HG02571 (cell line): ENCODE data around the gene SERPINA5.

ENCODE experiments used
- ATAC-seq: cut with Tn5 transposase; IDR thresholded peaks from one replicate; pipeline ENCODE4 v1.9.1; 2021; ENCODE audit warnings: mild to moderate bottlenecking, moderate library complexity; ENCODE audit not compliant: unreplicated experiment

Gene SERPINA5

DNA sequence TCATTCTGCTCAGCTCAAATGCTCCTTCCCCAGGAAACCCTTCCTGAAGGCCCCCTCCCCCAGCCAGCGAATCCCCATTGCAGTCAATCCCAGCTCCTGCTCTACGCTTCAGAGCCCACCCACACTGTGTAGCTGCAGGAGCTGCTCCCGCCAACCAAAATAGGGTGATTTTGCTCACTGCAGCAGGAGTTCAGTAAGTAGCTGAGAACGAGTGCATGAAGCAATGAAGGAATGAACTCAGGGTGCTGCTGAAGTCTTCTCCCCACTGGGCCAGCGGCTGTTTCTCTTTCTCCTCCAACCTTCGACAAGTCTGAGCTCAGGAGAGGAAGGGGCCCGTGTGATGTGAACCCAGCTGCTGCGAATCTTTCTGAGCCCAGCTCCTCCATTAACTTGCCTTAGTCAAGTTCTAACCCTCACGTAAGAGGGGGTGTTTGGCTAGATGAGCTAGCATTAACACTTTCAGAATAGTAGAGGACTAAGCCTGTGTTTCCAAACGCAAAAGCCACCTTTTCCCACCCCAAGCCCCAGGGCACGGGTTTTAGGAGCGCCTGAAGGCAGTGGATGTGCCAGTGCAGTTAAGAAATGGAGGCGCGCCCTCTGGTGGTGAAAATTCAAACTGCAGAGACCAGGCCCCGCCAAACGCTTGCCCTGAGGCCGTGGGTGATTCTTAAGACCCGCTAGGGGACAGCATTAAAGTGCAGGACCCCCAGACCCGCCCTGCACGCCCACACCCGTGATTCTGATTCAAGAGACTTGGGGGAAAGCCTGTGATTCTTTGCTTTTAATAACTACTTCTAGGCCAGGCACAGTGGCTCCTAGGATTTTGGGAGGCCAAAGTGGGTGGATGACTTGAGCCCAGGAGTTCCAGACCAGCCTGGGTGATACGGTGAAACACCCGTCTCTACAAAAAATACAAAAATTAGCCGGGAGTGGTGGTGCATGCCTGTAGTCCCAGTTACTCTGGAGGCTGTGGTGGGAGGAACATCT lies 31.9 kb upstream of the SERPINA5 start:
- ATAC-seq, result no peak

DNA sequence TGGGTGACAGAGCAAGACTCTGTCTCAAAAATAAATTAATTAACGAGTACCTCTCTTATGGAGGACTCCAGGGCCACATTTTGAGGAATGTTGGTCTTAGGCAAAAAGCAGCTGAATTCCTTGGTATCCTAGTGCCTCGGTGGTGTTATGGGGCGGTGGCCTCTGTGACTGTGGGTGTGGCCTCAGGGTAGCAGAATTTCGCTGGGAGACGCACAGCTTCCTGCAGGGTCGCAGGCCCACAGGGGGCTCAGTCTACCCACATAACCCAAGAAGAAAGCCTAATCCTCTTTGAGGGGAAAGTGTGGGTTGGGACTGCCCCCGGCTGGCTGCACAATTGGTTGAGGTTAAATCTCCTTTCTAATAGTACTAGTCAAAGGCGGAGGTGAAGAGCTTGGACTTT lies 31.2 kb upstream of the SERPINA5 start:
- no peak for ATAC-seq

- ATAC-seq, result no peak
These were observed 25.2 kb upstream of the SERPINA5 start for GRCh38 chr14:94555991-94556390.

- no peak for ATAC-seq
These were observed 23.9 kb upstream of the SERPINA5 start for GRCh38 chr14:94557327-94557726.

DNA sequence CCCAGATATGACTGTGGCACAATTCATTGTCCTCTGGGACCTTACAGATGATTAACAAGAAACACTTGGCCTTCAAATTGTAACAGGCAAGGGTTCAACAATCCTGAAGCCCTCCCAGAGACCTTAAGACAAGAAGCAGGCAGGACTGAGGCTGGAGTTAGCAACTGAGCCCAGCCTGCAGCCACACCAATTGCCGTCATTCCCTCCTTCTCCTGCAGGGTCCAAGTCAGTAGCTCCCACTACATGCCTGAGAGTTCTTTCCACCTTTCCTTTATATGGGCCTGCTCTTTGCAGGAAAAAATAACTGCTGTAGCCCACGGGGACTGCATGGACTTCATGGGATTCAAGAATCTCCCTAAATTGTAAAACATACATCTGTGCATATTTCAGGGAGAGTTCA lies 22.4 kb upstream of the SERPINA5 start:
- no peak for ATAC-seq

DNA sequence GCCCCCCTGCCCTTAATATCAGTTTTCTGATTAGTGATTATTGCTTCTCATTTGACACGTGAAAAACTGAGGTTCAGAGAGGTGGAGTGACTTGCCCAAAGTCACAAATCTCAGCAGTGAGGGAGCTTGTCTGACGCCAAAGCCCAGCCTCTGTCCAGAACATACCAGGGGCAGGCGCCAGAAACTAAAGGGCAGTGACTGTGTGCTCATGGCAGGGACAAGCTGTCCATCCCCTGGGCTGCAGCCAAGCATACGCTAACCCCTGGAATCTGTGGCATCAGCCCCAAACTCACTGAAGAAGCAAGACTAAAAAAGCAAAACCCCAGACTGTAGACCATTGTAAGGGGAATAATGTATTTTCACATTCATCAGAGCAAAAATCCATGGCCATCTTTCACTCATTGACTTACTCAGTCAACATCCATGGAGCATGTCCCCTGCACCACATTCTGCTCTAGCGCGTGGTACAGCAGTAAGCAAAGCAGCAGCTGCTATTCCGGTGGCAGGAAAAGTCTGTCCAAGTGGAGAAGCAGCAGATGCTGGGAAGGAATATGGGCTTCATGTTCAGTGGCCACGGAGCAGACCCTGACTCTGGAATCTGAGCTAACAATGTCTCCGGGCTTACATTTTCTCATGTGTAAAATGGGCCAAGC lies 21.5 kb upstream of the SERPINA5 start:
- no peak for ATAC-seq

DNA sequence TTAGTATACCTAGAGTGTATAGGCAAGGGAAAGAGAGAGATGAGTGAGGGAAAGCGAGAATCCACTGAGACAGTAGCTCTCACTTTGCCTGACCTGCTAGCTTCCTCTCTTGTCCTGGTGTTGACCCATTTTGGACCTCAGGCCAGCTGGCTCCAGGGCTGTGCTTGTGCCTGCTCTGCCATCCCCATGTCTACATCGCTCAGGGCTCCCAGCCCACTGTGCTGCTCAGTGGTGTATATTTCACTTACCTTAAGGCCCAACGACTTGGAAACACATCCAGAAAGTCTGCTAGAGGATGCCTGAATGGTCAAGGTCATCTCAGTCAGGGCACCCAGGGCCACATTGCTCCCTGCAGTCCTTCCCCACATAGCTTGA lies 20.9 kb upstream of the SERPINA5 start:
- no peak for ATAC-seq

- no peak for ATAC-seq
These were observed 20.2 kb upstream of the SERPINA5 start, which contains the start of gene SERPINA4 for GRCh38 chr14:94560751-94561655. TSS of gene SERPINA4 (plus strand) at chr14:94561442. CDS start at chr14:94563483, 2,041 bp downstream.

DNA sequence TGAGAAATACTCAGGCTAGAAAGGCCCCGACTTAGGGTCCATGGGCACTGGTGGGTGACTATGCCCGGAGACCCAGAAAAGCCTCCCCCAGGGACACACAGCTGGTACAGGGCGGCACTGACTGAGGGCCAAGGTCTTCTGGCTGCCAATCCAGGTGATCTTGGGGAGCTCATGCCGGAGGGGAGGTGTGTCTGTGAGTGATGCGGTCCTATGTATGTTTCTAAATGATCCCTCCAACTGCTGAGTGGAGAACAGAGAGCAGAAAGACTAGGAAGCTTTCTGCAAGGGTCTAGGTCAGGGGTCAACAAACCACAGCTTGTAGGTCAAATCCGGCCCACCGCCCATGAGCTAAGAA lies 19.6 kb upstream of the SERPINA5 start:
- no peak for ATAC-seq

- no peak for ATAC-seq
These were observed 19.2 kb upstream of the SERPINA5 start for GRCh38 chr14:94562022-94562421.

DNA sequence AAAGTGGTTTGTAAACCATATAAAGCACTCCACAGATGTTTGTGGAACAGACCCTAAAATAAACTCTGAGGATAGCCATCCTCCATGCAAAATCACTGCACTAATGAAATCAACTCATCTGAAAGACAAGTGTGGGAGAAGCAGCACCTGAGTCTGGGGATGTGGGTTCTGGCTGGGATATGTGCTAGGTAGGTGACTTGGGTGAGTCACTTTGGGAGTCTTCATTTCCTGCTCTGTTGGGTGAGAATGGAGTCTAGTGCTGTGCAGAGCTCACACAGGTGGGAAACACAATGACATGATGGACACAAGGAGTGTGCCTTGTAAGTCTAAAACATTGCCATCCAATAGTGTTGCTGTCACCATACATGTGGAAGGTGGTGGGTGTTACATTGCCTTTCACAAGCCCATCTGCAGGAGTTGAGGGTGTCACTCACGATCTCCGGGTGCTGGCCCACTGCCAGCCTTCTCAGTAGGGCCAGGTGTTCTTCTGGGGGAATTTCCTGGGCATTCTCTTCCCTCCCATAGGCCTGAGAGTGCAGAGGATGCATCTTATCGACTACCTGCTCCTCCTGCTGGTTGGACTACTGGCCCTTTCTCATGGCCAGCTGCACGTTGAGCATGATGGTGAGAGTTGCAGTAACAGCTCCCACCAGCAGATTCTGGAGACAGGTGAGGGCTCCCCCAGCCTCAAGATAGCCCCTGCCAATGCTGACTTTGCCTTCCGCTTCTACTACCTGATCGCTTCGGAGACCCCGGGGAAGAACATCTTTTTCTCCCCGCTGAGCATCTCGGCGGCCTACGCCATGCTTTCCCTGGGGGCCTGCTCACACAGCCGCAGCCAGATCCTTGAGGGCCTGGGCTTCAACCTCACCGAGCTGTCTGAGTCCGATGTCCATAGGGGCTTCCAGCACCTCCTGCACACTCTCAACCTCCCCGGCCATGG lies 18.0 kb upstream of the SERPINA5 start:
- ATAC-seq, result no peak

DNA sequence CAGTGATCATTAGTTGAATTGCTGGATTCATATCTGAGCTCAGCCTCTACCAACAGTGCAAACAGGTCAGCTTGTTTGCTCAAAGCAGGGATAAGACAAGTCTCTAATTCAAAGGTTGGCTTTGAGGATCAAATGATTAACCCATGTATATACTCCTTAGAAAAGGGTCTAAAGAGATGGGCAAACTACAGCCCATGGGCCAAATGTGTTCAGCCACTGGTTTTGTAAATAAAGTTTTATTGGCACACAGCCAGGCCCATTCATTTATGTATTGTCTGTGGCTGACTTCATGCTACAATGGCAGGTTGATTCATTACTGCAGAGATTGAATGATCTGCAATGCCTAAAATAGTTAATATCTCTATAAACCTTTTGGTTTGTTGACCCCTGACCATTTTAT lies 16.8 kb upstream of the SERPINA5 start:
- ATAC-seq, result no peak

DNA sequence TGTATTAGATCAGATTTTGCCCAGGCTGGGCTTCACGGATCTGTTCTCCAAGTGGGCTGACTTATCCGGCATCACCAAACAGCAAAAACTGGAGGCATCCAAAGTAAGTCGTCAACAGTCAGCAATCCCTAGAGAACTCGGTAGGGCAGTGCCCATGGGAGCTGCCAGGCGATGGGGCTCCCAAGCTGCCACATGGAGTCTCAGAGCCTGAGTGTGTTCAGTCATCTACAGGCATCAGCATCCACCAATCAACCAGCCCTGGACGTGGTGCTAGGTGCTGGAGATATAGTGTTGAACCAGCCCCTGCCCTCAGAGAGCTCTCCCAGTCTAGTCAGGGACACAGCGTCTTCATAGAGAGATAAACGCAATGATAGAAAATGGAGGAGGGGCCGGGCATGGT lies 13.0 kb upstream of the SERPINA5 start:
- ATAC-seq, result no peak

GRCh38 chr14:94569381-94570001 lies 11.7 kb upstream of the SERPINA5 start:
- no peak for ATAC-seq

DNA sequence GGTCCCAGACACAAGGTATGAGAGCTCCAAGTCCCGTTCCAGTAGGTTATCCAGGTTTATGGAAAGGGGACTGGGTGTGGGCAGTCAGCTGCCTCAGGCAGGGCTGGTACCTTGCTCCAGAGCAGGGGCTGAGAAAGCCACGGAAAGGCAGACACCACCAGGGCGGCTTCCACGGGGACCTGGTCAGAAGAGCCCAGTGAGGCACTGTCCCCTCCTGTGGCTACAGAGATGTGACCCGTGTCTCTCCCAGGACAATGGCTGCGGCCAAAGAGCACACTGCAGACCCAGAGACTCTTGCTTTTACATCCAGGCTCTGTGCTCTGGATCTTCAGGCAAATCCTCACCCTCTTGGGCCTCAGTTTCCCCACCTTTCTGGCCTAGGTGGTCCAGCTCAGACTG lies 11.2 kb upstream of the SERPINA5 start:
- ATAC-seq, result no peak

- no peak for ATAC-seq
These were observed 10.8 kb upstream of the SERPINA5 start for GRCh38 chr14:94570440-94570839.

DNA sequence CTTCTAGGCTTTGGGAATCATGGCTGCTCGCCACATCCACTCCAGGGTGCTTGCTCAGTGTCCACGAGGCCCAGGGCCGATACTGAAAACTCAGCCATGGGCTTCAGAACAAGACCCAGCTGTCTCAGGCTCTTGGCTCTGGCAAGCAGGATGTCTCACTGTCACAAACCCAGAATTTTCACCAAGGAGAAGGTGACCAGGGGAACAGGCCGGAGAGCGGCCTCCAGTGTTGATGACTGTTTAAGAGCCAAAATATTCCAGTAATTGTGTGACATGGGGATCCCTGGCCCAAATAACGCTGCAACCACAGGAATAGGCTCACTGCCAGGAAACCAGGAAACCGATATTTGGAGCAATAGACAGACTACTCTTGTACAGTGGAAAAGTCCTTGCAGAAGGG lies 9.8 kb upstream of the SERPINA5 start:
- no peak for ATAC-seq

DNA sequence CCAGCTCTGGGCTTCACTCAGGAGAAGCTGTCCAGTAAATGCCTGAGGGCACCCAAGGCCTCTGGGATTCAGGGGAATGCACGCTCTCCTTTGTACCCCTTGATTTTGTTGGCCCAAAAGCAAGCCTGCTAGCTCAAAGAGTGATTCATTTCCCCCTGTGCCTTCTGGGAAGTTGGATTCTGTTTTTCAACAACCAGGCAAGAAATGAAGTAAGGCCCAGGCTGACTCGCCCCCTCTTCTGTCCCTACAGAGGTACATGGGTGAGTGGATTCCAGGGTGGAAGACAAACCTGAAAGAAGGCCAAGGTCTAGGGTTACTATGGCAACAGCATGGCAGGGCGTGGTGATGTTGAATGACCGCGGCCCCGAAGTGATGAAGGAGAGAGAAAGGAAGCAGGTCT lies 9.3 kb upstream of the SERPINA5 start:
- ATAC-seq, result no peak

GRCh38 chr14:94572637-94573303 lies 8.5 kb upstream of the SERPINA5 start:
- no peak for ATAC-seq
